Esophagus squamous epithelium (tissue), 4 donors: ENCODE measurements around the gene TKFC.

Source experiments
- POLR2A ChIP-seq, 4 donors: fragments of 450-650 bp; IDR thresholded peaks; one replicate each; pipeline ENCODE4 v1.6.1; 2017; ENCODE audit warnings: antibody characterized with exemption in 4 of 4, mild to moderate bottlenecking in 4 of 4, moderate library complexity in 3 of 4
- TF ChIP-seq, protein P1 (sequence below), 6 experiments: fragments of 450-650 bp in 4 of 6; fragments of 200-600 bp in 2 of 6; sonication (generic) in 2 of 6; IDR thresholded peaks; one replicate each; pipeline ENCODE4 v1.5.1; 2016 to 2019; ENCODE audit warnings: antibody characterized with exemption in 6 of 6, mild to moderate bottlenecking in 4 of 6, moderate library complexity in 4 of 6

DNA sequence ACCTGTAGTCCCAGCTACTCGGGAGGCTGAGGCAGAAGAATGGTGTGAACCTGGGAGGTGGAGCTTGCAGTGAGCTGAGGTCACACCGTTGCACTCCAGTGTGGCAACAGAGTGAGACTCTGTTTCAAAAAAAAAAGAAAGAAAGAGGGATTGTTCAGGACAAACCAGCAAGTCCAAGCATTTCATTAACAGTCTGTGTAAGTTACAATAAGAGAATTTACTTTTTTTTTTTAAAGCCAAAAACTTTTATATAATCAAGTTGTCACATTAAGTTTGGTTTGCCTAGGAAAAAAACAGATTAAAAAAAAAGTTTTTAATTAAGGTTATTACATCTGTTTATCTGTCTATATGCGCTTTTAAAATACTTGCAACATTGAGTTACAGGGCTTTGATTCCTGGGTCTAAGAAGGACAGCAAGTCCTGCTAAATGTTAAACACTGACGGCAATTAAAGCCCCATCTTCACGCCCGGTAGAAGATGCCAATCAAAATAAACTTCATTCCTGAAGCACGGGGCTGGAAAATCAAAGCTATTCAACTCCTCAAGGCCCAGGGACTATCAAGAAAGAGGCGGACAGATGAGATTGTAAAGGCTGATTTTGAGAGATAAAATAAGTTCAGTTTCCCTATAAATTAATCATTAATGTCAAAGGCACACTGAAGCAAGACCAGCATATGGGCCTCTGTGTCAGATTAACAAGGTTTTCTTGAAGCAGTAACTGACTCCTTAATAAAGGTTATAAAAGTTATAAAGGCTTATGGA lies 39.8 kb downstream of the TKFC start:
- TF ChIP-seq, protein P1, sequence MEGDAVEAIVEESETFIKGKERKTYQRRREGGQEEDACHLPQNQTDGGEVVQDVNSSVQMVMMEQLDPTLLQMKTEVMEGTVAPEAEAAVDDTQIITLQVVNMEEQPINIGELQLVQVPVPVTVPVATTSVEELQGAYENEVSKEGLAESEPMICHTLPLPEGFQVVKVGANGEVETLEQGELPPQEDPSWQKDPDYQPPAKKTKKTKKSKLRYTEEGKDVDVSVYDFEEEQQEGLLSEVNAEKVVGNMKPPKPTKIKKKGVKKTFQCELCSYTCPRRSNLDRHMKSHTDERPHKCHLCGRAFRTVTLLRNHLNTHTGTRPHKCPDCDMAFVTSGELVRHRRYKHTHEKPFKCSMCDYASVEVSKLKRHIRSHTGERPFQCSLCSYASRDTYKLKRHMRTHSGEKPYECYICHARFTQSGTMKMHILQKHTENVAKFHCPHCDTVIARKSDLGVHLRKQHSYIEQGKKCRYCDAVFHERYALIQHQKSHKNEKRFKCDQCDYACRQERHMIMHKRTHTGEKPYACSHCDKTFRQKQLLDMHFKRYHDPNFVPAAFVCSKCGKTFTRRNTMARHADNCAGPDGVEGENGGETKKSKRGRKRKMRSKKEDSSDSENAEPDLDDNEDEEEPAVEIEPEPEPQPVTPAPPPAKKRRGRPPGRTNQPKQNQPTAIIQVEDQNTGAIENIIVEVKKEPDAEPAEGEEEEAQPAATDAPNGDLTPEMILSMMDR (IDR thresholded peaks at IDR 0.05): no peak
- no peak for TF ChIP-seq POLR2A (IDR thresholded peaks at IDR 0.05)
